Esophagus muscularis mucosa (tissue), 4 donors: ENCODE measurements around the gene PRKAR1A. TPM values are rescaled to one million over a fixed set of nuclear protein-coding genes. Genes with fewer than 3 reads are reported as not detected.

ENCODE experiments used
- DNase-seq: peaks from one replicate; pipeline ENCODE4 v3.0.0-alpha.2; 2017; ENCODE audit errors: extremely low spot score
- H3K27ac ChIP-seq, 4 donors: fragments of 200-600 bp; sonication (generic); replicated peaks in 1 of 4; 1 replicate in 3 of 4; 2 replicates in 1 of 4; pipeline ENCODE4 v1.5.1; 2016 to 2019; ENCODE audit warnings: mild to moderate bottlenecking in 1 of 4
- H3K27me3 ChIP-seq, 4 donors: fragments of 200-600 bp; sonication (generic); one replicate each; pipeline versions ENCODE4 v1.5.1 to v1.6.0; 2016 to 2019
- H3K36me3 ChIP-seq, 4 donors: fragments of 200-600 bp; sonication (generic); one replicate each; pipeline ENCODE4 v1.5.1; 2016 to 2019
- H3K4me1 ChIP-seq, 4 donors: fragments of 200-600 bp; sonication (generic); one replicate each; pipeline ENCODE4 v1.5.1; 2016 to 2019
- H3K4me3 ChIP-seq, 4 donors: fragments of 200-600 bp; sonication (generic); 1 replicate in 2 of 4; 2 replicates in 2 of 4; pipeline ENCODE4 v1.5.1; 2016 to 2019; ENCODE audit warnings: mild to moderate bottlenecking in 4 of 4, moderate library complexity in 1 of 4
- H3K9me3 ChIP-seq, 4 donors: fragments of 200-600 bp; sonication (generic); 1 replicate in 3 of 4; 2 replicates in 1 of 4; pipeline ENCODE4 v1.5.1; 2016 to 2019
- EP300 ChIP-seq: sonication (generic); formaldehyde crosslinking; IDR thresholded peaks from one replicate; pipeline ENCODE4 v1.6.1; 2017; ENCODE audit warnings: antibody characterized with exemption
- POLR2A ChIP-seq: fragments of 450-650 bp; IDR thresholded peaks from one replicate; pipeline ENCODE4 v1.6.1; 2017; ENCODE audit warnings: antibody characterized with exemption, moderate library complexity, mild to moderate bottlenecking, low read depth
- POLR2AphosphoS5 ChIP-seq, 2 donors: sonication (generic); formaldehyde crosslinking; IDR thresholded peaks; one replicate each; pipeline ENCODE4 v1.6.1; 2017; ENCODE audit warnings: antibody characterized with exemption in 2 of 2
- WGBS: methylation state at CpG from one replicate; pipeline ENCODE4 v1.1.5; 2018; 5-methylcytosine and 5-hydroxymethylcytosine counted together
- intact Hi-C: fragments of 100-400 bp; cut with DNase I; formaldehyde crosslinking; loops from one replicate; pipeline ENCODE4 v1.15.1; 2023
- total RNA-seq, 4 donors: library from RNA; depleted of rRNA; stranded (reverse); fragments of >200 nt; gene quantifications; one replicate each; pipeline versions ENCODE4 v1.1.0 to v1.2.1, GENCODE V29; 2016
- TF ChIP-seq, protein P1 (sequence below), 3 experiments: fragments of 200-600 bp in 2 of 3; fragments of 450-650 bp in 1 of 3; sonication (generic) in 2 of 3; IDR thresholded peaks; one replicate each; pipeline ENCODE4 v1.5.1; 2017 to 2019; ENCODE audit warnings: antibody characterized with exemption in 3 of 3, mild to moderate bottlenecking in 2 of 3, moderate library complexity in 1 of 3

PRKAR1A gene
- total RNA-seq, 4 donors from 2014 or later: 179 to 311 (median 219) TPM

DNA sequence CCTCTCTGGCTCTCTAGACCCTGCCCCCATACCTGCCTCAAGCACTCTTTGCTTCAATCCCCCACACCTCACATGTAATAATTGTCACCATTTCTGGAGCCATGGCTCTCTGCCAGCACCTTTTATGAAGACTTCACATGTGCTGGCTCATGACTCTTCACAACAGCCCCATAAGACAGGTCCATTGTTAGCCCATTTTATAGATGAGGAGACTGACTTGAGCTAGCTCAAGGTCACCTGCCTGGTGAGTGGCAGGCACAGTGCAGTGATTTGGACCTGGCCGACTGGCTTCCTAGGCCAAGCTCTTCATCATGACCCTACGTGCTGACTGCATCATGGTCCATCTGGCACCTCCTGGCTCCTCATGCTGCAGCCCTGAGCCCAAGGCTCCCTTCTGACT, 63.9 kb downstream of the PRKAR1A start:
- H3K27ac ChIP-seq: peak overlapping the region in 2 of 4 donors; percentile 35 to 51
- intact Hi-C loops: no loop called here
- WGBS: 93% methylated on average over 2 of the region's 2 CpGs

DNA sequence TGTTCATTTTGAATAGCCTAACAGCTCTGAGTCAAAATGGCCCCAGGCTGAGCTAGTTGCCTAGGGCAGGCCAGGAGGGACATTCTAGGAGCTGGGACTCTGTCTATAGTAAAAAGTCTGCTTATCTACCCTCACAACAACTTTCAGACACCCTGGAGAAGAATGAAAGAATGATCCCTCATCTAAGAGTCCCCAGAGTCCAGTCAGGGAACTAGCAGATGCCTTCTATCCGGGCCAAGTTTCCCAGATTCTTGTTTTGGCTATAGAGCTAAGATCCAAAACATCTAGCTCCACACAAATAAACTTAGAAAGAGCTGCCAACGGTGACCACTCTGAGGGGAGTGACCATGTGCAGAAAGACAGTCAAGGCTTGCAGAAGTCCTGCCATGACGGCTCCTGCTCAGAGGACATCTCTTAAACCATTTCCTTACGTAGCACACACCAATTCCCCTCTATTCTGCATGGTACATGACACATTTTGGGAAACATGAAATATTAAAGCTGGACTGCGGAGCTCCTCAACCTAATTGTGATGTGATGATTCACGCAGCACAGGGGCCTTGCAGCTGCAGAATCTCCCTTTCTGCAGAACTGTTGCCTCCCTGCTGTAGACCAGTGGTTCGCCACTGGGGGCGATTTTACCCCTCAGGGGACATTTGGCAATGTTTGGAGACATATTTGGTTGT, 64.7 kb downstream of the PRKAR1A start:
- no peaks in the 10 kb centered on the region for H3K9me3 ChIP-seq
- TF ChIP-seq POLR2A: no peak
- no peak for TF ChIP-seq EP300
- TF ChIP-seq, protein P1, sequence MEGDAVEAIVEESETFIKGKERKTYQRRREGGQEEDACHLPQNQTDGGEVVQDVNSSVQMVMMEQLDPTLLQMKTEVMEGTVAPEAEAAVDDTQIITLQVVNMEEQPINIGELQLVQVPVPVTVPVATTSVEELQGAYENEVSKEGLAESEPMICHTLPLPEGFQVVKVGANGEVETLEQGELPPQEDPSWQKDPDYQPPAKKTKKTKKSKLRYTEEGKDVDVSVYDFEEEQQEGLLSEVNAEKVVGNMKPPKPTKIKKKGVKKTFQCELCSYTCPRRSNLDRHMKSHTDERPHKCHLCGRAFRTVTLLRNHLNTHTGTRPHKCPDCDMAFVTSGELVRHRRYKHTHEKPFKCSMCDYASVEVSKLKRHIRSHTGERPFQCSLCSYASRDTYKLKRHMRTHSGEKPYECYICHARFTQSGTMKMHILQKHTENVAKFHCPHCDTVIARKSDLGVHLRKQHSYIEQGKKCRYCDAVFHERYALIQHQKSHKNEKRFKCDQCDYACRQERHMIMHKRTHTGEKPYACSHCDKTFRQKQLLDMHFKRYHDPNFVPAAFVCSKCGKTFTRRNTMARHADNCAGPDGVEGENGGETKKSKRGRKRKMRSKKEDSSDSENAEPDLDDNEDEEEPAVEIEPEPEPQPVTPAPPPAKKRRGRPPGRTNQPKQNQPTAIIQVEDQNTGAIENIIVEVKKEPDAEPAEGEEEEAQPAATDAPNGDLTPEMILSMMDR (IDR thresholded peaks at IDR 0.05): no peak
- peak in 1 of 2 donors; percentile 7 for TF ChIP-seq POLR2AphosphoS5 (IDR thresholded peaks at IDR 0.05)
- no peaks in the 10 kb centered on the region for H3K36me3 ChIP-seq
- WGBS: 45% methylated on average over 8 of the region's 8 CpGs
- intact Hi-C loops: no loop called here
- H3K27ac ChIP-seq: peak overlapping the region in 3 of 4 donors; percentile 23 to 51 (median 35)
- H3K4me3 ChIP-seq: no peak overlapping the region
- peaks cover 4 to 11% (median 7%) of the 10 kb centered on the region in 4 donors for H3K4me1 ChIP-seq
- DNase-seq: no peak
- H3K27me3 ChIP-seq: no peaks in the 10 kb centered on the region

More for the DNA sequence above, 63.9 kb downstream of the PRKAR1A start:
- no peaks in the 10 kb centered on the region for H3K27me3 ChIP-seq
- H3K9me3 ChIP-seq: no peaks in the 10 kb centered on the region
- H3K4me1 ChIP-seq: peaks cover 4 to 11% (median 7%) of the 10 kb centered on the region in 4 donors
- no peak for DNase-seq
- TF ChIP-seq POLR2A (no peak), EP300 (no peak), POLR2AphosphoS5 (IDR thresholded peaks at IDR 0.05) (no peak)
- TF ChIP-seq, protein P1 (IDR thresholded peaks at IDR 0.05): no peak
- no peaks in the 10 kb centered on the region for H3K36me3 ChIP-seq
- H3K4me3 ChIP-seq: no peak overlapping the region

DNA sequence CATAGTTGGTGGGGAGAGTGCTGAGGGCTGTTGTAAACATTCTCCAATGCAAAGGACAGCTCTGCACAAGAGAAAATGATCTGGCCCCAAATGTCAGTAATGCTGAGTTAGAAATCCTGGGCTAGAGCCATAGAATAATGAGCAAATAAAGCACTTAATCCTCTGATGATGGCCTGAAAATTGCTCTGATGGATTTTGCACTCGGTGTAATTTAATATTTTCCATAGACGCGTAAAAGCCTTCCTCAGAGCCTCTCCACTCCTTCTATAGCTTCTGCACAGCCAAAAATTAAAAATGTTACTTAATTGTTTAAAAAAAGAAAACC, 65.2 kb downstream of the PRKAR1A start:
- Histone ChIP-seq H3K36me3 (no peaks in the 10 kb centered on the region), H3K27ac (no peak overlapping the region), H3K9me3 (no peaks in the 10 kb centered on the region), H3K4me1 (peaks cover 4 to 11% (median 7%) of the 10 kb centered on the region in 4 donors), H3K4me3 (no peak overlapping the region), H3K27me3 (no peaks in the 10 kb centered on the region)
- DNase-seq: no peak
- intact Hi-C loops: no loop called here
- TF ChIP-seq POLR2A: no peak
- no peak for TF ChIP-seq POLR2AphosphoS5 (IDR thresholded peaks at IDR 0.05)
- TF ChIP-seq EP300: no peak
- TF ChIP-seq, protein P1 (IDR thresholded peaks at IDR 0.05): no peak
- 66% methylated on average over 3 of the region's 3 CpGs for WGBS

DNA sequence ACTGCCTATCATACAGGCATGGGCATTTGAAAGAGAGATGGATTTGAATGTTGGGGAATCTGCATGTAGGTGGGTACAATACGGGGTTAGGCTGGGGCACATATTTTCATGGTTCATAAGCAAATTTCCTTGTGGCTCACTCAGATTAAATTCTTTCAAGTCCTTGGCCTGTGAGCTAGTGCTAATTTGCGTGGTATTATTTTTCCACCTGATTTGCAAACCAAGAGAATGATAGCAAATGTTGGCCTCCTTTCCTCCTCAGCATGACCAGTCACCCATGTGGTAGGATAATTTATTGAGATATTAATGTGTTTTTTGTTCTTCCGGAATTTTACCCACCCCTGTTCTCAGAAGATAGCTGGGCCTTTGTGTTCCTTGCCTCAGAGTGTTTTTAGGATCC, 66.0 kb downstream of the PRKAR1A start:
- Histone ChIP-seq H3K4me1 (peaks cover 4 to 11% (median 7%) of the 10 kb centered on the region in 4 donors), H3K4me3 (no peak overlapping the region), H3K27me3 (no peaks in the 10 kb centered on the region), H3K9me3 (no peaks in the 10 kb centered on the region), H3K36me3 (no peaks in the 10 kb centered on the region), H3K27ac (no peak overlapping the region)
- no peak for TF ChIP-seq POLR2A
- TF ChIP-seq POLR2AphosphoS5 (IDR thresholded peaks at IDR 0.05): no peak
- TF ChIP-seq EP300: no peak
- TF ChIP-seq, protein P1 (IDR thresholded peaks at IDR 0.05): no peak
- DNase-seq: no peak
- intact Hi-C loops: no loop called here
- WGBS: 87% methylated on average over 3 of the region's 3 CpGs
